IMR-90 (cell line): ENCODE measurements around the gene CSRP1. TPM values are rescaled to one million over a fixed set of nuclear protein-coding genes. Genes with fewer than 3 reads are reported as not detected.

ENCODE experiments used
- ATAC-seq: fragments of 200-7000 bp; cut with Tn5 transposase; 2 replicates; pipeline ENCODE4 v1.9.1; 2020; ENCODE audit warnings: low read depth, mild to moderate bottlenecking, moderate library complexity
- BruUV-seq: library from RNA; stranded (reverse); fragments of 400-500 nt; replicated peaks from 2 replicates; lab custom pipeline; 2021; lab: Mats Ljungman, UMichigan
- CTCF ChIA-PET: fragments of 300-600 bp; formaldehyde crosslinking; extraction: SDS; loops from one replicate; lab custom pipeline; 2021; ENCODE audit warnings: antibody characterized with exemption; lab: Yijun Ruan, JAX
- POLR2A ChIA-PET: fragments of 300-600 bp; sonication (Branson Sonifier 250); formaldehyde crosslinking; loops from one replicate; lab custom pipeline; 2022; ENCODE audit warnings: antibody characterized with exemption; ENCODE audit not compliant: unreplicated experiment; lab: Charles Lee
- DNase-seq: peaks from one replicate; pipeline ENCODE4 v3.0.0; 2013
- H2AFZ ChIP-seq: replicated peaks from 2 replicates; pipeline ENCODE3; 2013; ENCODE audit warnings: low read length, mild to moderate bottlenecking; ENCODE audit not compliant: poor library complexity
- H2AK5ac ChIP-seq: 2 replicates; pipeline ENCODE4 v1.6.1; 2013; ENCODE audit warnings: low read depth, low read length, inconsistent platforms
- H2AK9ac ChIP-seq: replicated peaks from 2 replicates; pipeline ENCODE3; 2013; ENCODE audit warnings: mild to moderate bottlenecking, low read depth, low read length, moderate library complexity; ENCODE audit not compliant: poor library complexity
- H2BK120ac ChIP-seq: 2 replicates; pipeline ENCODE4 v1.6.1; 2013; ENCODE audit warnings: low read depth, low read length, inconsistent platforms
- H2BK15ac ChIP-seq: 3 replicates; pipeline ENCODE4 v1.6.1; 2013; ENCODE audit warnings: low read depth, low read length, inconsistent platforms
- H2BK20ac ChIP-seq: 2 replicates; pipeline ENCODE4 v1.6.1; 2013; ENCODE audit warnings: low read depth, mild to moderate bottlenecking, inconsistent platforms, low read length, moderate library complexity
- H2BK5ac ChIP-seq: 2 replicates; pipeline ENCODE4 v1.6.1; 2013; ENCODE audit warnings: mild to moderate bottlenecking, low read depth, low read length, inconsistent platforms; ENCODE audit not compliant: poor library complexity, severe bottlenecking
- H3K14ac ChIP-seq: replicated peaks from 2 replicates; pipeline ENCODE4 v1.6.1; 2013; ENCODE audit warnings: low read depth, low read length, inconsistent platforms
- H3K18ac ChIP-seq: 2 replicates; pipeline ENCODE4 v1.6.1; 2013; ENCODE audit warnings: low read depth, low read length, control low read depth
- H3K23ac ChIP-seq: 2 replicates; pipeline ENCODE4 v1.6.1; 2013; ENCODE audit warnings: low read depth, low read length, inconsistent platforms
- H3K27ac ChIP-seq: 2 replicates; pipeline ENCODE4 v1.5.1; 2013; ENCODE audit warnings: mild to moderate bottlenecking, control low read depth, low read length; ENCODE audit not compliant: insufficient read depth
- H3K27me3 ChIP-seq: 2 replicates; pipeline ENCODE4 v1.6.1; 2013; ENCODE audit warnings: low read length; ENCODE audit not compliant: control insufficient read depth, insufficient read depth
- H3K36me3 ChIP-seq: 2 replicates; pipeline ENCODE4 v1.6.1; 2013; ENCODE audit warnings: low read length, mixed read lengths; ENCODE audit not compliant: control insufficient read depth, insufficient read depth
- H3K4ac ChIP-seq: 2 replicates; pipeline ENCODE4 v1.6.1; 2013; ENCODE audit warnings: low read depth, low read length, inconsistent platforms
- H3K4me1 ChIP-seq: 2 replicates; pipeline ENCODE4 v1.6.1; 2013; ENCODE audit warnings: low read length, mixed read lengths; ENCODE audit not compliant: control insufficient read depth, insufficient read depth
- H3K4me2 ChIP-seq: 2 replicates; pipeline ENCODE4 v1.6.1; 2013; ENCODE audit warnings: low read depth, mild to moderate bottlenecking, control low read depth, low read length, moderate library complexity
- H3K4me3 ChIP-seq: 2 replicates; pipeline ENCODE4 v1.5.1; 2013; ENCODE audit warnings: low read depth, mild to moderate bottlenecking, control low read depth, low read length, moderate library complexity; ENCODE audit not compliant: insufficient read depth
- H3K56ac ChIP-seq: 2 replicates; pipeline ENCODE4 v1.6.1; 2013; ENCODE audit warnings: low read length, inconsistent platforms; ENCODE audit not compliant: insufficient read depth; ENCODE audit errors: extremely low read depth
- H3K79me1 ChIP-seq, 2 experiments: 2 replicates each; pipeline ENCODE4 v1.6.1; 2013; ENCODE audit warnings: low read length in 2 of 2, inconsistent platforms in 1 of 2, low read depth in 1 of 2
- H3K9ac ChIP-seq: 2 replicates; pipeline ENCODE4 v1.6.1; 2013; ENCODE audit warnings: low read depth, low read length, control low read depth
- H3K9me1 ChIP-seq: 2 replicates; pipeline ENCODE4 v1.6.1; 2013; ENCODE audit warnings: low read length, inconsistent platforms; ENCODE audit not compliant: insufficient read depth
- H3K9me3 ChIP-seq: 2 replicates; pipeline ENCODE4 v1.6.1; 2013; ENCODE audit warnings: low read length; ENCODE audit not compliant: control insufficient read depth, insufficient read depth
- H4K20me1 ChIP-seq: 2 replicates; pipeline ENCODE4 v1.6.1; 2013; ENCODE audit warnings: low read length, inconsistent platforms; ENCODE audit not compliant: insufficient read depth
- H4K5ac ChIP-seq: 2 replicates; pipeline ENCODE4 v1.6.1; 2013; ENCODE audit warnings: mild to moderate bottlenecking, low read depth, low read length, control low read depth
- H4K8ac ChIP-seq, 2 experiments: 2 replicates each; pipeline ENCODE4 v1.6.1; 2013; ENCODE audit warnings: low read depth in 2 of 2, low read length in 2 of 2, control low read depth in 1 of 2, inconsistent platforms in 1 of 2
- H4K91ac ChIP-seq: 2 replicates; pipeline ENCODE4 v1.6.1; 2013; ENCODE audit warnings: low read depth, low read length, inconsistent platforms; ENCODE audit not compliant: insufficient read depth
- CEBPB ChIP-seq: IDR thresholded peaks from 2 replicates; pipeline ENCODE4 v1.6.1; 2012; ENCODE audit warnings: low read depth, low read length, improper control_type of control experiment
- CHD1 ChIP-seq: IDR thresholded peaks from 2 replicates; pipeline ENCODE4 v1.6.1; 2012; ENCODE audit warnings: low read depth, low read length, improper control_type of control experiment
- MXI1 ChIP-seq: IDR thresholded peaks from 2 replicates; pipeline ENCODE4 v1.6.1; 2012; ENCODE audit warnings: low read depth, mild to moderate bottlenecking, low read length, moderate library complexity, borderline replicate concordance
- POLR2A ChIP-seq: IDR thresholded peaks from 2 replicates; pipeline ENCODE4 v1.6.1; 2012; ENCODE audit warnings: mild to moderate bottlenecking, low read depth, low read length
- RFX5 ChIP-seq: IDR thresholded peaks from 2 replicates; pipeline ENCODE4 v1.8.0; 2012; ENCODE audit warnings: low read depth, mild to moderate bottlenecking, low read length, moderate library complexity
- SMC3 ChIP-seq: fragments of 150-350 bp; IDR thresholded peaks from 2 replicates; pipeline ENCODE4 v1.6.1; 2016; ENCODE audit warnings: low read depth, mild to moderate bottlenecking, antibody characterized with exemption, low read length, moderate library complexity
- WGBS, 2 experiments: methylation state at CpG; one replicate each; pipeline versions ENCODE4 v1.1.5 to v1.1.7; 2013; ENCODE audit warnings: missing lambda C conversion rate in 2 of 2; ENCODE audit not compliant: insufficient read length in 1 of 2; ENCODE audit errors: extremely low coverage in 2 of 2; 5-methylcytosine and 5-hydroxymethylcytosine counted together
- dilution Hi-C: fragments of 300-500 bp; cut with HindIII; formaldehyde crosslinking; loops from one replicate; pipeline ENCODE4 v1.14.3; 2018; ENCODE audit warnings: low sequenced_read_pairs; ENCODE audit not compliant: unreplicated experiment
- in situ Hi-C: fragments of 300-500 bp; cut with MboI; formaldehyde crosslinking; loops from 3 replicates; pipeline ENCODE4 v1.14.3; 2019; ENCODE audit warnings: low sequenced_read_pairs, inconsistent platforms, mixed read lengths
- intact Hi-C: fragments of 100-400 bp; cut with micrococcal nuclease; formaldehyde crosslinking; loops from 2 replicates; pipeline ENCODE4 v1.10.0; 2022
- polyA plus RNA-seq, 3 experiments: library from polyadenylated mRNA; depleted of rRNA; stranded (reverse); fragments of >200 nt; gene quantifications; 2 replicates each; pipeline ENCODE4 v1.2.3, GENCODE V29; 2012; ENCODE audit warnings: low replicate concordance in 1 of 3
- total RNA-seq: library from RNA; depleted of rRNA; stranded (reverse); fragments of >200 nt; gene quantifications from 2 replicates; pipeline ENCODE4 v1.2.3, GENCODE V29; 2012
- TF ChIP-seq, protein P1 (sequence below): fragments of 150-350 bp; IDR thresholded peaks from 2 replicates; pipeline ENCODE4 v1.6.1; 2016; ENCODE audit warnings: low read depth, mild to moderate bottlenecking, low read length, moderate library complexity, borderline replicate concordance

Gene CSRP1
- total and polyA plus RNA-seq, 2 of the 4 experiments (the other 2 are of a cell fraction) = 1,037 to 1,498 TPM

DNA sequence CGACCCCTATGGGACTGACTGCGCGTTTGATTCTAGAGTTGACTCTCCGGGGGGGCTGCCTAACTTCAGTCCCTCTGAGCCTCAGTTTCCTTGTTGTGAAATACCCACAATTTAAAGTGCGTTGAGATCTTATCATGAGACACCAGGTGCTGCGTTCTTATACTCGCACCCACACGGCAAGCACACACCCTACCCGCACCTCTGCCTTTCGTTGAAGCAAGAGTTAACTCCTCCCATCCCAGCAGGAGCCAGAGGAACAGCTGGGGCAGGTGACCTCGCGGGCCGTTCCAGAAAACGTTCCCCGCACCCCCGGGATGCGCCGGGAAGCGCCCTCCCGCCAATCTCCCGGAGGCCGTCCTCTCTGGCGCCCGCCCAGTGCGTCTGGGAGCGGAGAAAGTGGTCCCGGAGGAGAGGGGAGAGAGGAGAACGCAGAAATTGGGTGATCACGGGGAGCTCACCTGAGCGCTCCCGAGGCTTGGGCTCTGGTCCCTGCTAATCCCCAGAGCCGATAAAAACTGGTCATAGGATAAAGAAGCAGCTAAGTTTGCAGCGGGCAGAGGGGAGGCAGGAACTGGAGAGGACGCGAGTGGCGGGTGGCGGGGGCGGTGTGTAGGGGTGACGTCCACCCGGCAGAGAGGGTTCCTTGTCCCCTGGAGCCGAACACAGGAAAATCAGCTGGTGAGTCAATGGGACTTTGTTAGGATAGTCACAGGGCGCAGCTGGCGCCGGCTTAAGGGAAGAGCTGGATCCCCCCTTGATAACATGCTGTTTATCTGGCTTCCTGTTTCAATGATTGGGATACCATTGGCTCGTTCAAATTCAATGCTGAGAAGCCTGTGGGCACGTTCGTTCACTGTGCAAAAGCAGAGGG, 32.9 kb upstream of the CSRP1 start:
- peak; percentile 25 for ATAC-seq

More for the DNA sequence above, 32.9 kb upstream of the CSRP1 start:
- Histone ChIP-seq H2BK120ac (peak overlapping the region; percentile 79), H3K4me3 (peak overlapping the region; percentile 73), H3K4ac (peak overlapping the region; percentile 67), H2AK5ac (peak overlapping the region; percentile 46), H2BK5ac (peak overlapping the region; percentile 69), H3K27me3 (no peaks in the 10 kb centered on the region), H3K23ac (peak overlapping the region; percentile 96), H3K9me1 (peaks cover 29% of the 10 kb centered on the region), H3K36me3 (no peaks in the 10 kb centered on the region), H2AFZ (peak overlapping the region; percentile 90), H4K8ac (peak overlapping the region; percentile 77 to 78), H3K4me2 (peak overlapping the region; percentile 98), H3K18ac (peak overlapping the region; percentile 76), H3K14ac (peak overlapping the region; percentile 92), H4K20me1 (no peaks in the 10 kb centered on the region; the same call in 1 of the 2 replicates), H3K27ac (peak overlapping the region; percentile 74), H2BK20ac (peak overlapping the region; percentile 20; the same call in 1 of the 2 replicates), H3K9ac (peak overlapping the region; percentile 94), H2BK15ac (peak overlapping the region; percentile 67), H3K4me1 (peaks cover 42% of the 10 kb centered on the region), H3K9me3 (no peaks in the 10 kb centered on the region), H3K79me1 (peaks cover 5 to 75% of the 10 kb centered on the region in 2 experiments; a peak in 3 of 4 replicates), H4K5ac (peak overlapping the region; percentile 62; the same call in 1 of the 2 replicates), H4K91ac (peak overlapping the region; percentile 75), H3K56ac (peak overlapping the region; percentile 80), H2AK9ac (peak overlapping the region; percentile 91)
- dilution Hi-C loops (no loop called here), in situ Hi-C loops (loop anchor here (25.0 kb wide), 2 partner anchors 423 to 598 kb away; partner anchors contain the start of genes ARL8A and TIMM17A), intact Hi-C loops (loop anchor here (10.0 kb wide), 1 partner anchor 435 kb away; no protein-coding TSS in a partner anchor)
- TF ChIP-seq, protein P1, sequence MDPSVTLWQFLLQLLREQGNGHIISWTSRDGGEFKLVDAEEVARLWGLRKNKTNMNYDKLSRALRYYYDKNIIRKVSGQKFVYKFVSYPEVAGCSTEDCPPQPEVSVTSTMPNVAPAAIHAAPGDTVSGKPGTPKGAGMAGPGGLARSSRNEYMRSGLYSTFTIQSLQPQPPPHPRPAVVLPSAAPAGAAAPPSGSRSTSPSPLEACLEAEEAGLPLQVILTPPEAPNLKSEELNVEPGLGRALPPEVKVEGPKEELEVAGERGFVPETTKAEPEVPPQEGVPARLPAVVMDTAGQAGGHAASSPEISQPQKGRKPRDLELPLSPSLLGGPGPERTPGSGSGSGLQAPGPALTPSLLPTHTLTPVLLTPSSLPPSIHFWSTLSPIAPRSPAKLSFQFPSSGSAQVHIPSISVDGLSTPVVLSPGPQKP = no peak
- TF ChIP-seq CHD1 = peak; percentile 93
- 0 out of 2 replicates have a peak, but pooled peaks have one; percentile 33 for TF ChIP-seq MXI1
- TF ChIP-seq POLR2A = peak; percentile 87
- peak; percentile 50 for TF ChIP-seq CEBPB
- no peak for TF ChIP-seq RFX5
- TF ChIP-seq SMC3 = no peak
- peak; percentile 84 for DNase-seq
- 1% methylated on average over 18 of the region's 47 CpGs; no CpG with 5 or more reads in 1 of the 2 experiments for WGBS, 2 experiments
- no TSS peak for BruUV-seq
- ChIA-PET CTCF (interaction anchor here (0.6 to 0.7 kb wide), 2 partner anchors 17 to 89 kb away, joined by 3 to 4 read pairs; no protein-coding TSS in a partner anchor), POLR2A (no interaction called here)
